OCI-M2 (cell line): ENCODE results near the gene NOLC1.

Experiments
- DNase-seq: peaks from one replicate; lab custom pipeline; 2025; ENCODE audit not compliant: unreplicated experiment; lab: John Stamatoyannopoulos, UW

NOLC1 gene

GRCh38 chr10:102151774-102152544 is at the start of gene NOLC1:
TSS of gene NOLC1 (plus strand) at chr10:102152389. CDS start at chr10:102152411, 22 bp downstream.
- peak; percentile 93 for DNase-seq

- no peak for DNase-seq
Observed at GRCh38 chr10:102102421-102102820, 49.8 kb upstream of the NOLC1 start.

- DNase-seq = no peak
Observed at GRCh38 chr10:102106998-102107397, 45.2 kb upstream of the NOLC1 start.

GRCh38 chr10:102109166-102110116 is 42.7 kb upstream of the NOLC1 start:
- no peak for DNase-seq

GRCh38 chr10:102111276-102111675 is 40.9 kb upstream of the NOLC1 start:
- DNase-seq = no peak

GRCh38 chr10:102112210-102112817 is 39.9 kb upstream of the NOLC1 start:
- peak; percentile 91 for DNase-seq

GRCh38 chr10:102113261-102113955 is 38.8 kb upstream of the NOLC1 start:
- no peak for DNase-seq

- no peak for DNase-seq
Observed at GRCh38 chr10:102113956-102114857, 38.0 kb upstream of the NOLC1 start.

- no peak for DNase-seq
Observed at GRCh38 chr10:102114861-102115618, 37.1 kb upstream of the NOLC1 start.

- no peak for DNase-seq
Observed at GRCh38 chr10:102115775-102116174, 36.4 kb upstream of the NOLC1 start.

- DNase-seq = no peak
Observed at GRCh38 chr10:102116656-102117055, 35.5 kb upstream of the NOLC1 start.

- DNase-seq = peak; percentile 54
Observed at GRCh38 chr10:102117391-102118159, 34.6 kb upstream of the NOLC1 start.

- no peak for DNase-seq
Observed at GRCh38 chr10:102118867-102119266, 33.3 kb upstream of the NOLC1 start.

- no peak for DNase-seq
Observed at GRCh38 chr10:102119417-102120141, 32.6 kb upstream of the NOLC1 start.

- no peak for DNase-seq
Observed at GRCh38 chr10:102120142-102120990, 31.8 kb upstream of the NOLC1 start, which contains the start of gene LDB1. TSS of gene LDB1 (minus strand) at chr10:102120368. CDS start at chr10:102120110, 258 bp downstream.

- peak; percentile 75 for DNase-seq
Observed at GRCh38 chr10:102120991-102121738, 31.0 kb upstream of the NOLC1 start.
